Retina (tissue), 1 donor: ENCODE results near the gene CDH13.

Source experiments
- DNase-seq: peaks from one replicate; pipeline ENCODE4 v3.0.0-alpha.2; 2016

CDH13 gene

DNA sequence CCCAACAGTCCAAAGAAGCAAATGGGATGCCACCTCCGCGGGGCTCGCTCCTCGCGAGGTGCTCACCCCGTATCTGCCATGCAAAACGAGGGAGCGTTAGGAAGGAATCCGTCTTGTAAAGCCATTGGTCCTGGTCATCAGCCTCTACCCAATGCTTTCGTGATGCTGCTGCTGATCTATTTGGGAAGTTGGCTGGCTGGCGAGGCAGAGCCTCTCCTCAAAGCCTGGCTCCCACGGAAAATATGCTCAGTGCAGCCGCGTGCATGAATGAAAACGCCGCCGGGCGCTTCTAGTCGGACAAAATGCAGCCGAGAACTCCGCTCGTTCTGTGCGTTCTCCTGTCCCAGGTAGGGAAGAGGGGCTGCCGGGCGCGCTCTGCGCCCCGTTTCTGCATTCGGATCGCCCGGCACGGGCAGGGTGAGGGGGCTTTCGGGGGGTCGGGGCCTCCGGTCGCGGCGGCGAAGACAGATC lies at the start of gene CDH13:
CDH13 (plus strand) TSS at position 179 of the 471 bp plus-strand sequence.
- DNase-seq, result peak; percentile 79

DNA sequence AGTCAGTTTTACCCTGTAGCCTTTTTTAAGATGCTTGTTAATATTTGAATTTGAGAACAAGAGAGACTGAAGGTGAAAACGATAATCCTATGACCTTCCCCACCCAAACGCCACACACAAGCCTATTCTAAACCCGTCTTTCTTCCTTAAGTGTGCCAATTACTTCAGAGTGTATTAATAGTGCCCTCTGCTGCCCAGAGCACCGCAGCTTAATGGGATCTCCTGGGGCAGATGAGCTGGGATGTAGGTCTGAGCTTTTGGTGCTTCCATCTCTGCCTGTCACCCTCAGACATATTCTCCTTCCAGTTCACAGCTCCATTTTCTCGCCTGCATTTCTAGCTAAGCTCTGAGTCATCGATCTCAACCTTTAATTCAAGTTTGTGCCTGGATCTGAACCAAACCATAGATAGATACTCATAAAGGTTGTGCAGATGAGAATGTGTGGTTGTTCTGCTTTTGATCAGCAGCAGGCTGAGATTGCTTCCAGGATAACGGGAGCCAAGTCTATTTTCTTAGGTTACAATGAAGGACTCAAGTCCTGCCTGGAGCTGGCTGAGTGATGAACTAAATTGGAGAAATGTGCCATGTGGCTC lies 46.4 kb upstream of the CDH13 start:
- DNase-seq, result peak; percentile 46

DNA sequence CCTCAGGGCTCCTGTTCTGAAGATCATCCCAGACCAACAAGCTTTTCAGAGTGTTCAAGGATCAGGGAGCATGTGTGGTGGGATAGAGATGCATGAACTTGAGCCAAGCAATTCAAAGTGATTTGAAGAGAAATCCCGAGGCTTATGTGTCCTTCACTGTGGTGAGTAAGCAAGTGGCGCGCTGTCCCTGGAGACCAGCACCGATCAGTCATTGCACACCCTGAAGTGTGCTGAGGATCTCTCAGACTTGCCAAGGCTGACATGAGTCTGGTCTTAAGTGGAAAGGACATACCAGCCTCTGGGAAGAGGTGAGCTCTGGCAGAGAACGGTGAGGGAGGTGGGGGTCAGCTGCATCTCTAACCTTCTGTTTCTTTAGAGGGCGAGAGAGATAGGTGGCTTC lies 43.8 kb upstream of the CDH13 start:
- DNase-seq, result no peak

DNA sequence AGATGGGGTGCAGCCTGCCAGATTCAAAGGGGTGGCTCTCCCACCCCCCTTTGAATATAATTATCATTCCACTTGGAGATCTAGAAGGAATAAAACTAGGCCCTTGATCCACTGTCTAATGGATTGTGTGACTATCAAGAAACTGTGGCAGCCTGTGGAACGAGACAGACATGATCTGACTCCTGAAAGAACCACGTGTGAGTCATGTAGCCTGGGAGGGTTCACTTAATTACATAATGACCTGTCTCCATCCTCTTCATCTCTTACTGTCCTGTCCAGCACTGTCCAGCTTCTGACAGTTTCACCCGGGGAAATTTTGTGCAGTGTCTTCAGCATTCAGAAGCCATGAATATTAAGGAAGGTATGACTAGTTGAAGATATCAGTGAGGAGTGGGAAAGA lies 43.3 kb upstream of the CDH13 start:
- DNase-seq, result no peak

DNA sequence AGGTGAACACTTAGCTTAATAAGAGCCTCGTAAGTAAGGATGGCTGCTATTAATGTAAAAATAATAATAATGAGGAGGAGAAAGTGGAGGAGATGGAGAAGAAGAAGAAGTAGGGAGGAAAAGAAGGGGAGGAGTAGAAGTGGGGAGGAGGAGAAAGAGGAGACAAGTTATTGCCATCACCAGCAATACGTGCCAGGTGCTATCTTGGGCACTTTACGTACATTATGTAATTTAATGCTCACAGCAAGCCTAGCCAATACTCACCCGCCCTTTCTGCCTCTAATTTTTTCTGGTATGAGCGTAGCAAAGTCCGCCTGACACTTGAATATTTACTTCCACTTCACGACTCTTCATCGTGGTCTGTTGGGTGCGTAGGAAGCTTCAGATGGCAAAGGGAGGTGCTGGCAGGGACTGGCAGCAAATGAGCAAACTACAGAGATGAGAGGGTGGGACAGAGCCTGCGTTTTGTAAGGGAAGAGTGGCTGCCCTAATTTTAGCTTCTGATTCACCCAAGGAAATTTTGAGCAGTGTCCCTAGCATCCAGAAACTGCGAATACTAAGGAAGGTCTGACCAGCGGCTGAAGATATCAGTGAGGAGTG lies 42.1 kb upstream of the CDH13 start:
- DNase-seq, result no peak

DNA sequence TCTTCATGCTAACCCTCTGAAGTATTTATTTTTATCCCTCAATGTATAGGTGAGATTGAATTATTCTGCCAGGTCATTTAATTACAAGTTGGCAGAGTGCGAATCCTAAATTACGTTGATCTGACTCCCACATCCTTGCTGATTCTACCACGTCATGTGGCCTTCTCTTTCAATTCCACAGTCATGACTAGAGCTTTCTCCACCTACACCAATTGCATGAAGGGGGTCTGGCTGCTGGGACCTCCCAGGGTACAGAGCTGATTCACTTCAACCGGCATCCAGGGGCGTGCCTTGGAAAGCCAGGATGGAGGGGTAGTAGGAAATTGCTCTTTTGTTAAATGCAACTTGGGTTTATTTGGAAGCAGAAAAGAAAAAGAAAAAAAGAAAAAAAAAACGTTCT lies 41.1 kb upstream of the CDH13 start:
- DNase-seq, result no peak

DNA sequence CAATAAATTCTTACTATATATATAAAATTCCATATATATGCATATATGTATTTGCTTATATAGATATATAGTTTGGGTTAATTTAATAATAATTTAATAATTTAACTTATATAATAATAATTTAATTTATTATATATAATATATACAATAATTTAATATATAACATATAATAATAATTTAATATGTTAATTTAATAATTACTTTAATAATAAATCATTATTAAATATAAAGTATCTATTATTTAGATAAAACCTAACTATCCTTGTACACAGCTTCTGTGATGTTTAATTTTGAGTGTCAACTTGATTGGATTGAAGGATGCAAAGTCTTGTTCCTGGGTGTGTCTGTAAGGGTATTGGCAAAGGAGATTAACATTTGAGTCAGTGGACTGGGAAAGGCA lies 40.6 kb upstream of the CDH13 start:
- DNase-seq, result no peak

DNA sequence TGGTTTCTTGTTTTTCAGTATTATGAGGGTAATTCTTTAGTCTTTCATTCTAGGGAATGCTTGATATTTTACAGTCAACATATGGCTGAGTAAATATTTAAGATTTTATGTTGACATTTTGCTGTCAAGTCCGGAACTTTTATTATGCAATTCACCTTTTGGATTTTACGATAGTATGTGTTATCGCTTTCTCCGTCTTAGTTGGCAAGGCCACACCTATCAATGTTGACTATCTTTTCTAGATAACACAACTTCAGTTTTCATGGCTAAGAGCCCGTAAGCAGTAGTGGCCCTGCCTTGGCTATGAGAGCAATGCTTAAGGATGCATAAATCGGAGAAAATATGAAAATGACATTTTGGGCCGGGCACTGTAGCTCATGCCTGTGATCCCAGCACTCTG lies 39.5 kb upstream of the CDH13 start:
- DNase-seq, result no peak

DNA sequence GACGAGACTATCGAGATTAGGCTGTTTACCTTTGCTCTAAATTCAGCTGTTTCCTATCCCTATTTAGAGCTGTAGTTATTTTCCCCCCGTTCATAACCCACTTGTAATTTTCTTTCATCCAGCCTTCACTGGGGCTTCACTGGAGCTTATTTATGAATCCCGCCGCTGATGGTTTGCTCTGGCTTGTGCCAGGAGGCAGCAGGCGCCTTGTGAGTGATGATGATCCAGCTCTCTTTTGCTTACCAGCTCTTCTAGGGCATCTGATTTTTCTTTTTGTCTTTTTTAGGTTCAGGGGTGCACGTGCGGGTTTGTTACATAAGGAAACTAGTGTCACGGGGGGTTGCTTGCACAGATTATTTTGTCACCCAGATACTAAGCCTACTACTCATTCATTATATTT lies 37.4 kb upstream of the CDH13 start:
- no peak for DNase-seq

DNA sequence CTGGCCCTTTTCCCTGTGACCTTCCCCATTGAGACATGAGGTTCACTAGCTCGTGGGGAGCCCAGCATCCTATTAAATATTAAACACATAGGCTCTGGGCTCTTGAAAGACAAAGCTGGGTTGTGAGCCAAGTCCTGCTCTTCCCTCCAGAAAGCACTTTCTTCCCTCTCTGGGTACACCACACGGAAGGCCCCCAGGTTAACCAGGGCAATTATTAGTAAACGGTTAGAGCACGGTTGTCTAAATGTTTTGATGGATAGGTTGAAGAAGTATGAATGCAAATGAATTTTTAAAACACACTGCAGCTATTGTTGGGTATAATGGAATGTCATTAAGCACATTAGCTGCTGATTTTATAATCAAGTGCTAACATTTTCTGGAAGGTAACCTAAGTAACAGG lies 32.7 kb upstream of the CDH13 start:
- DNase-seq, result no peak

DNA sequence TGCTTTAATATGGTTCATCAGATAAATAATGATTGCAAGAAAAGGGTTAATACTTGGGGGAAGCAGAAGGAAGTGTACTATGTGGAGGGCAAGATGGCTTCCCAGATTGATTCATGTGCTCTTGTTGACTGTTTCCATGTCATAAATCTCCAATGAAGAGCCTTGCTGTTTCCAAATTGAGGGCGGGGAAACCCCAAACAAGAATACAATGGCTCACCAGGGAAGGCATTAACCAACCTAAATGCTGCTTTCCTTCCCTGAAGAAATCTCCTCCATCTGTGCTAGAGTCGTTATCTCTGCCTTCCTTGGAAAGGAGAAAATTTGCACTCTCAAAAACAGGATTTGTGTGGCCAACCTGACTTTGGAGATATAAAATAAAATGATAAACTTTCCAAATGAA lies 28.0 kb upstream of the CDH13 start:
- no peak for DNase-seq

DNA sequence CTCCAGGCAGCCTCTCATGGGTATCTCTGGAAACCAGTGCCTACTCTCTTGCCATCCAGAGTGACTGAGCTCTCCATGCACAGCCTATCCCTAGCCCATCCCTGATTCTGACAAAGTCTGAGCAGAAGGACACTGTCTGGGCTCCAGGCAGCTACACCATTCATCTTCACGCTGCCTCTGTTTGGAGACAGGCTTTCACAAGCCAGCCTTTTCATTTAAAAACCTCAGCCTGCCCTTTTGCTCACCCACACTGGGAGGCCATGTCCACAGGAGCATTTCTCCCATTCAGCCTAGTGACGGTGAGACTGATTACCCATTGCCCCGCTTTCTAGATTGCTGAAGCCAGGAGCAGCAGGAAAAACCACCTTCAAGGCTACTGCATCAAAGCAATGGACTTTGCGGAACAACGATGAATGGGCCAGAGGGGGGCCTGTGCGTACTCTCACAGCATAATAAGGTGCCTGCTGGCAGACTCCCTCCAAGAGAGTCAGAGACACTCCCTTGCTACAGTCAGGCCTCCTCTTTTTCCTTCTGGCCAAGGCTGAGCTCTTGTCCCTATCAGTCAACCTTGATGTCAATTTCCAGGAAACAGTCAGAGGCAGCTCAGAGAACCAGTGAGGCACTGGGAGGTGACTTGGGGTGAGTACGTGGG lies 24.7 kb upstream of the CDH13 start:
- no peak for DNase-seq

DNA sequence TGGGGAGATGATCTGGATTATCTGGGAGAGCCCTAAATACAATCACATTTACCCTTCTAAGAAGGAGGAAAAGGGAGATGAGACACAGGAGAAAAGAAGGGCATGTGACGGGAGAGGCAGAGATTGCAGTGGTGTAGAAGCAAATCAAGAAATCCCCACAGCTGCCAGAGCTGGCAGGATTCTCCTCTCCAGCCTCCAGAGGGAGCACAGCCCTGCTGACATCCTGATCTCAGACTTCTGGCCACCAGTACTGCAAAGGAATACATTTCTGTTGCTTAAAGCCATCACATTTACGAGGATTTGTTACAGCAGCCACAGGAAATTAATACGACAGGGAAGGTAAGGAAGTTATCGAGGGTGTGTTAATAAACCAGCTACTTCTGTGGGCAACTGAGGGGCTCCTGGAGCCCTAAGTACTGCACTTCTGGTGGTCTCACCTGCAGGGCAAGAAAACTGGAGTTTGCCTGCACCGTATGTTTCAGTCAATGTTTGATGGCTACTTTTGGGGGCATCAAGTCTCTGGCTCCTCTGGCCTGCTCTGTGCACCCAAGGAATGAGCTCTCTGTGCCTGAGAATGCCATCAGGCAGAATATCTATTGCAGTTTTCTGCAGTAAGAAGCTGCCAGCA lies 22.9 kb upstream of the CDH13 start:
- peak; percentile 60 for DNase-seq

DNA sequence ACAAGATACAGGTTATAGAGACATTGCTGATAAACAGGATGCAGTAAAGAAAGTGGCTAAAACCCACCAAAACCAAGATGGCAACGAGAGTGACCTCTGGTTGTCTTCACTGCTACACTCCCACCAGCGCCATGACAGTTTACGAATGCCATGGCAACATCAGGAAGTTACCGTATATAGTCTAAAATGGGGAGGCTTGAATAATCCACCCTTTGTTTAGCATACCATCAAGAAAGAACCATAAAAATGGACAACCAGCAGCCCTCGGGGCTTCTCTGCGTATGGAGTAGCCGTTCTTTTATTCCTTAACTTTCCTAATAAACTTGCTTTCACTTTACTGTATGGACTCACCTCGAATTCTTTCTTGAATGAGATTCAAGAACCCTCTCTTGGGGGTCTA lies 21.7 kb upstream of the CDH13 start:
- no peak for DNase-seq

DNA sequence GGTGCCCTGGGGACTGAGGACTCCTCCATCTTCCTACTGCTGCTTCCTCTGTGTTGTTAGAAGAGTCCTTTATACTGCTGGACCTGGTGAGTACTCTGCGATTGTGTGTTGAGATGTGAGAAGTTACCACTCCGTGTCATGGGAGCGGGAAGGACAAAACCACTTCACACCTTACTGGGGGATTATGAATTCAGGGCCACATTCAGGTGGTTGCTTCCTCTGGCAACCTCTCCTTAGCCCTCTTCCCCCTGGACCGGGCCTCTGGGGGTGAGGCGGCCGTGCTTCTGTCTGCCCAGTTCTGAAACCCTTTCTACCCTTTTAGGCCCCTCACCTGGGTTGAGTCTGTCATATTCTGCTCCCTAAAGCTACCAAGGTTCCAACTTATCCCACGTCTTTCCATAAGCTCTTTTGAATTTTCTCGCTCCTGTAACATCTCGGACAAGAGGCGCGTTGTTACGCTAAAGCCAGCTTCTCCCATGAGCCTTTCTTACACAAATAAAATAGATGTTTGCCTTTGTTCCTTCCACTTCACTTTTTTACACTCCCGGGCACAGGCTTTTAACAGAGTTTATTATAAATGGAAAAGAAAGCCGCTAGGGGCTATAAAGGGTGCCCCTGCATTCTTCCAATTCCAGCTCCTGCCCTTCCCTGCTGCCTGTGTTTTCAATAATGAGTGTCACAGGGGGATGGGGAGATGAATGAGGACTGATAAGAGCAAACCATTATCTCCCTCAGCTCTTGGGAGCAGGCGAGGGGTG lies 20.7 kb upstream of the CDH13 start:
- no peak for DNase-seq

DNA sequence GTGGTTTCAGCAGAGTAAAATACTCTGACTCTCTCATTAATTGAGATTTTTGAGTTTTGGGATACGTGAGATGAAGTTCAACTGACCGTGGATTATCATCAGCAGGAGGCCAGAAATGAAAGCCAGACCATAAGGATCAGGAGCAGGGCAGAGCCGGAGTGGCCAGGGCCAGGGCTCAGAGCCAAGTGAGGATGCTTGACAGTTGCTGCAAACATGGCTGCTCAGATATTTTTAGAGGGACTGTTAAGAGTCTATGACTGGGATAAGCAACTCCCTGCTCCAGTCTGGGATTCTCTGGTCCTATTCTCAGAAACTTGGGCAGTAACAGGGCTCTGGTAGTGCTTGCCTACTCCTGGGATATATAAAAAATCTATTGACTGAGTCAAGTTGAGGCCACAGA lies 17.6 kb upstream of the CDH13 start:
- DNase-seq, result no peak

DNA sequence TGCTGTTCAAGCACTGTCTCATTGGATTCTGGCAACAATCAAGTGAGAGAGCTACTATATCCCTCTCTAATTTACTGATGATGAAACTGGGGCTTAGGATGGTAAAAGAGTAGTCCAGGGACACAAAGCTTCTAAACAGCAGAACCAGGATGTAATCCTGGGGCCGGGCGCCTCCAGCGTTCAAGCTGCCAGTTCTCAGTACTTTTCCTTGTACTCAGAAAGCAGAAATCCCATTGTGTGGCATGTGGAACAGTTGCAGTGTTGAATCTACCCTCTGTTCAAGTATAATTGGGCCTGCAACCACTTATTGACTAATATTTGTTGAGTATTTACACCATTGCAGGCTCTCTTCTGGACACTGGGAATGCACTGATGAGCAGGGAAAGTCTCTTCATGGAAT lies 14.5 kb upstream of the CDH13 start:
- no peak for DNase-seq

DNA sequence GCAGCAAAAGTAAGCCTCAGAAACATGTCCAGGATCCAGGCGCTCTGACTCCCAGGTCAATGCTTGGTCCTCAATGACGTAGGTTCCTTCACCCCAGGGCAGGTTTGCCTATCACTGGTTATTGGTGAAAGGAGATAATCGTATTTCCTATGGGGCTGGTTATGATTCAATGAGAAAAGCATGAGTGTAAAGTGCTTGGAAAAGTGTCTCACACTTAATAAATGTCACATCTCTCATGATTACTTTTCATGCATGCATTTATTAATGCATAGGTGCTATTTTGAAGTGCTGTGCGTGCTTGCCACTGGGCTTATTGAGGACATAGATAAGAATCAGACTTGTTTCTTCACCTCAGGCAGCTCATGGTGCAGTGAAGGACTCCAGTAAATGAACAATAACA lies 10.4 kb upstream of the CDH13 start:
- DNase-seq, result no peak

DNA sequence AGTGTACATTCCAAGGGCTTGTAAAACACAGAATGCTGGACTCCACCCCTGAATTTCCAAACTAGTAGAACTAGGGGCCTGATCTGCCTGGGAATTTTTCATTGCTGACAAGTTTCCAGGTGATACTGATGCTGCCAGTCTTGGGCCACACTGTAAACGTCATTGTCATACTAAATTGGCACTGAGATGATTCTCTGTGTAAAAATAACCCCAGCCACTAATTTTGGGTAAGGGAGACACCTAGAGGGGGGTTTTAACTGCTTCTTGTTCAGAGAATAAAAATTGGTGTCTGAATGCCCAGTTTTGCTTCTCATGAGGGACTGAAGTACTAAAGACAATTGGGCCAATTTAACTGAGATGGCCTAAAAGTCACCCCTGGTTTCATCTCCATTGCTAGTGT lies 5.0 kb upstream of the CDH13 start:
- DNase-seq, result no peak

DNA sequence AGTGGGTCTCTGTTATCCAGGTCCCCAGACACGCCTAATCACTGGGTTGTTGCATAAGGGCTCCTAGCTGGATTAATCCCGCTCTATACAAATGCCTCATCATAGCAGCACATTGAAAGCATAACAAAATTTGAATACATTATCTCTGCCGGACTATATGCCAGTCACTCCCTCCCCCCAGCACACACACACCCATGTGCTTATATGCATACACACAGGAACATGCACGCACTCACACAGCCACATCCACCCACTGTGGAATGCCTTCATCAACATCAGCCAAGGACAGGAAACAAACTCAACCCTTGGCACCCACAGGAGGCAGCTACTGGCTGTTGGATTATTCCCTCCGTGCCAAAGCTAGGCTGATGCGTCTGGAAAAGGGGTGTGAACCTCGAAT lies 3.5 kb upstream of the CDH13 start:
- no peak for DNase-seq

DNA sequence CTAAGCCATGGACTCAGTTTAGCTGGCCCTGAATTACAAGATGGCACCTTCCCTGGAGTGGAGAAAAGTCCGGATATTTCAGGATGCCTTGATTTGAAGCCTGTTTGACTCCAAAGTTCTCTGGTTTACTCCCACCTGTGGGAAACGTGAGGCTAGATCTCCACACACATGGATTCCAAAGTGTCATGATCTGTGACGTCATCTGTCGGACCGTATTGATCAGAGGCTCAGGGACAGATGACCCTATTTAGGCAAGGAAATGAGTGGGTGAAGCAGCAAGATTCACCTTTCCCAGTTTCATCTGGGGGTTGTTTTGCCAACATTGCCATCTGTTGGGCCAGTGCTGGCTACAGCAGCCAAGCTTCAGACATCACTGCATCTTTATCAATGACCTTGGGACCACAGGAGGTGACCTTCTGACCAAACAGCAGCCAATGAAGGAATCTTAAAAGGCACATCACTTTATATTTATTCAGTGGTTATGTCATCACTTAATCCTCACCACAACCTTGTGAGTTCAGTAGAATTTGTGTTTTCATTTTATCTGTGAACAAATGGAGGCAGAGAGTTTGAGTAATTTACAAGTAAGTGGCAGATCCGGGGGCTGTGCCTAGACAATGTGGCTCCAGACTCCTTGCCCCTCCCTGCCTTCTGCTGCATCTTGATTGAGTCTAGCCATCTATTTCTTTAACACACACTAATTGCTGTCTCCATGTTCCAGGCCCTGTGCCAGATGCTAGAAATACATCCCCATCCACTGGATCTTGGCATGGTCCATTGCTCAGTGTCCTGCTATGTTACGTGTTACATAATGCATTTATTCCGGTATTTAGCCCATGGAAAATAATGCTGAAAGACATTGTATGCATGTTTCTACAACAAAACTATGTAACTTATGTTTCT lies 1.5 kb upstream of the CDH13 start:
- DNase-seq, result no peak

DNA sequence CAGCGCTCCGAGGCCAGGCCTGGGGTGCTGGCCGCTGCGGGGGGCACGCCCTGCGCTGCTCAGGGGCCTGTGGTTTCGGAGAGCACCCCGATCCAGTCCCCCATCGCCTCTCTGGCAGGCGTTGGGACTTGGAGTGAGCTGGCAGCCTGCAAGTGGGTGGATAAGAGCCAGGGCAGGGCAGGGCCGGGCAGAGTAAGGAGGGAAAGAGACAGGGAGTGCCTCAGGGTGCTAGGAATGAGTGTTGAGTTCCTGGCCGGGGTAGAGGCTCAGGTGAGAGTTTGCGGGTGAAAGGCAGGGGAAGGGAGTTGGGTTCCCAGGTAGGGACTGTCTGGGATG lies 1.3 kb downstream of the CDH13 start:
- no peak for DNase-seq

DNA sequence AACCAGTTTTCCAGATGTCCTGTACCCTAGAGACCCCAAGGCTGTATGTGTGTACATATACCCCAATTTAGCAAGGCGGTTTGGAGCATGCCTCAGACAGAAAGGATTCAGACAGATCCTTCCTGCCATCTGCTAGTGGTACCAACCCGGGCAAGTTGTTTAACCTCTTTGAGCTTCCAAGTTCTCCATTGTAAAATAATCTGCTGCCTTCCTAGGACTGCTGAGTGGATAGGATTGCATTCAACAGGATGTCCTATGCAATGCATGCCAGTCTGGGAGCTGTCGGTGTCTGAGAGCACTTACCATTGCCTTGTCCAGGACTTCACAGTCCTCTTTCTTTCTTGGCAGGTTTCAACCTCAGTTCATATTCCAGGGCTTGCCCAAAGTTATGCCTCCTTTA lies 1.9 kb downstream of the CDH13 start:
- DNase-seq, result no peak
